Left renal pelvis (tissue), 4 donors: ENCODE results near the gene ISM1. TPM values are rescaled to one million over a fixed set of nuclear protein-coding genes. Genes with fewer than 3 reads are reported as not detected.

Experiments used
- DNase-seq, 4 donors: peaks; one replicate each; pipeline ENCODE4 v3.0.0-alpha.2; 2013; ENCODE audit warnings: low read depth in 4 of 4, low spot score in 3 of 4
- polyA plus RNA-seq, 4 donors: library from polyadenylated mRNA; unstranded; fragments of 120-200 nt; gene quantifications; one replicate each; pipeline ENCODE4 v1.2.1, GENCODE V29; 2013; ENCODE audit not compliant: insufficient read length in 4 of 4

Gene ISM1
- polyA plus RNA-seq, 4 donors, result 0.37 to 5.3 (median 4.1) TPM

GRCh38 chr20:13251904-13252297 lies 30.8 kb downstream of the ISM1 start:
- no peak for DNase-seq

DNA sequence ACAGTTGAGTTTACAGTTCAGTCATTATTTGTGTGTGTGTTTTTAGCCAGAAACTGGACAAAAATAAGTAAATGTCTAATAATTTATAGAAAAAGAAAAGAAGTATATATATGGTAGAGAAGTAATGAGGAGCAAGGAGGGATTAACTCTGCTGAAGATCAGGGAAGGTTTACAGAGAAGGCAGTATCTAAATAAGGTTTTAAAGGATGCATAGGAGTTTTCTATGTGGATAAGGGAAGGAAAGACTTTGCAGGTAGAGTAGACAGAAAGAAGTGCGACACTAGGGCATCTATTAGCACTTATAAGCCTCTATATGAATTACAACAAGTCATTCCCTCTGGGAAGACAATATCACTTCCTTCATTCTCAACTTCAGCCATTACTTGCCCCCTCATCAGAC lies 34.3 kb downstream of the ISM1 start:
- DNase-seq, result no peak

DNA sequence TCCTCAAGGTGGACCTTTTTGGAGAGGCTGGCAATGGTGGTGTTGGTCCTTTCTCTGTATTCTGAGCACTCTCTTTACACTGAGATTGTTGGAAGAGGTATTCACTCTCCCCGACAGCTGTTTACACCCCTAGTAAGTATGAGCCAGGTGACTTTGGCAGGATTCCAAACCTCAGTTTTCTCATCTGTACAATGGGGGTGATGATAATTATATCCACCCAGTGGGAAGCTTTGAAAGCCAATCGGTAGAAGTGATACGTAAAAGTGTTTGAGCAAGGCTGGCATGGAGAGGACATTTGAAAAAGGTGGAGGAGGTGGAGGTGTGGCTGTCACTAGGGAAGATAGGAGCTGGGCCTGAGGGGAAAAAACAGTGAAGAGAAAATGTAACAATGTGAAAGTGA lies 35.5 kb downstream of the ISM1 start:
- DNase-seq, result no peak

GRCh38 chr20:13259921-13260320 lies 38.8 kb downstream of the ISM1 start:
- DNase-seq, result no peak

DNA sequence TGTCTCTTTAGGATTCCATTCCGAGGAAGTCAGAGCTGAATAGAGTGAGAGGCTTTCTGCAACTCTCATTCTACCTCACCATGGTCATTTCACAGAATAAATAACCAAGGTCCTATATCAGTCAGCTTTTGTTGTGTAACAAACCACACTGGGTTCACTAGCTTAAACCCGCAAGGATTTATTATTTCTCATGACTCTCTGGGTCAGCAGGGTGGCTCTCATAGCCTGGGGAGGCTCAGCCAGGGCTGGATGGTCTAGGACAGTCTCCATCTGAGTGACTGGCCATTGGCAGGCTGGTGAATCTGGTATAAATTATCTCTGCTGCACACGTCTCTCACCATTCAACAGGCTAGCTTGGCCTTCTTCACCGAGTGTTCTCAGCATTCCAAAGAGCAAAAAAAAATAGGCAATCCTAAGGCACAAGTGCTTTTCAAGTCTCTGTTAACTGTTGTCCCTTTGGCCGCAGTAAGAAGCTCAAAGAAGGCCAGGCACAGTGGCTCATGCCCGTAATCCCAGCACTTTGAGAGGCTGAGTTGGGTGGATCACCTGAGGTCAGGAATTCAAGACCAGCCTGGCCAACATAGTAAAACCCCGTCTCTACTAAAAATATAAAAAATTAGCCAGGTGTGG lies 39.7 kb downstream of the ISM1 start:
- DNase-seq, result no peak

- no peak for DNase-seq
Measured at GRCh38 chr20:13261460-13262301, 40.6 kb downstream of the ISM1 start.

DNA sequence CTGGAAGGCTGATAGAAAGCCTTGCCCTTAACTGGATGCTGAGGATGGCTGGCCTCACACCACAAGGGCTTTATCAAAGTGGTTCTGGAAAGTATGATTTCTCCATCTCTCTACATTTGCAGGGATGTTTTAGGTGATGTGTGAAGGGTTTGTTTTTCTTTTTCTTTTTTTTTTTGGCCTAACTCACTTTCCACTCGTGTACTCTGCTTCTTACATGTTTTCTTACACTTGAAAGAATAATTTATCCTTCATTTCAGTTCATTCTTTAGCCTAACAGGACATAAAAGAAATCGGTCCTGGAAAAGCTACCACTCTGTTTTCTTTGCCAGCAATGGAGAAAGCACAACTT lies 41.2 kb downstream of the ISM1 start:
- no peak for DNase-seq

- DNase-seq, result no peak
Measured at GRCh38 chr20:13262671-13263360, 41.7 kb downstream of the ISM1 start.

GRCh38 chr20:13263451-13263850 lies 42.4 kb downstream of the ISM1 start:
- DNase-seq, result no peak

- no peak for DNase-seq
Measured at GRCh38 chr20:13264907-13265306, 43.8 kb downstream of the ISM1 start.

DNA sequence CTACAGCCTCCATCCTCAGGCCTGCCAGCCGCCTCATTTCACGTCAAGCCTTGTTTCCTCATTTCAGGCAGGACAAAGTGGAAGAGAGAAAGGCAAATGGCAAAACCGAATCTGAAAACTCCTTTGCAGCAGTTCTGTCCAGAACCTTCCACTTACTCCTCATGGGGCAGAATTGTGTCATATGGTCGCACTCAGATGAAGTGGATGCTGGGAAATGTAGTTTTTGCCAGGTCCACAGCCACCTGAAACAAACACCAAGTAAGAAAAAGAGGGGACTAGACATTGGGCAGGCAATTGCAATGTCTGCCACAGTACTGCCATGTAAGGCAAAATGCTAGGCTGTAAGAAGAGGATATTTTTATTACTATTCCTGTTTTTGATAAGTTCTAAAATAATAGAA lies 44.9 kb downstream of the ISM1 start:
- no peak for DNase-seq

- DNase-seq, result no peak
Measured at GRCh38 chr20:13267231-13267630, 46.2 kb downstream of the ISM1 start.

- no peak for DNase-seq
Measured at GRCh38 chr20:13268953-13269352, 47.9 kb downstream of the ISM1 start.

DNA sequence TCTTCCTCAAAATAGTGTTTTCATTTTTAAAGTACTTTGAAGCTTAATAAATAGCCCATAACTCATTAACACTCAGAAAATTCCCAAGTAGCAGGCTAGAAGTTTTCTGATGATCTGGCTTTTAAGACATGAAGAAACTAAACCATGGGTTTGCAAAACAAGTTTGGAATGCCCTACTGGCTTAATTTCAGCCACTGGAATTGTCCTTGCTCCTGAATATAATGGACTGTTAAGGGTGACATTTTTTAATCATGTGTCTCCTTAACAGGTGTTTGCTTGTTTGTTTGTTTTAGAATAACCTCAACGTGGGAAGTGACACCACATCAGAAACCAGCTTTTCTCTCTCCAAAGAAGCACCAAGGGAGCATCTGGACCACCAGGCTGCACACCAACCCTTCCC lies 49.1 kb downstream of the ISM1 start:
- no peak for DNase-seq

- DNase-seq, result no peak
Measured at GRCh38 chr20:13271098-13271497, 50.0 kb downstream of the ISM1 start.

GRCh38 chr20:13271977-13272975 lies 51.2 kb downstream of the ISM1 start:
- no peak for DNase-seq

DNA sequence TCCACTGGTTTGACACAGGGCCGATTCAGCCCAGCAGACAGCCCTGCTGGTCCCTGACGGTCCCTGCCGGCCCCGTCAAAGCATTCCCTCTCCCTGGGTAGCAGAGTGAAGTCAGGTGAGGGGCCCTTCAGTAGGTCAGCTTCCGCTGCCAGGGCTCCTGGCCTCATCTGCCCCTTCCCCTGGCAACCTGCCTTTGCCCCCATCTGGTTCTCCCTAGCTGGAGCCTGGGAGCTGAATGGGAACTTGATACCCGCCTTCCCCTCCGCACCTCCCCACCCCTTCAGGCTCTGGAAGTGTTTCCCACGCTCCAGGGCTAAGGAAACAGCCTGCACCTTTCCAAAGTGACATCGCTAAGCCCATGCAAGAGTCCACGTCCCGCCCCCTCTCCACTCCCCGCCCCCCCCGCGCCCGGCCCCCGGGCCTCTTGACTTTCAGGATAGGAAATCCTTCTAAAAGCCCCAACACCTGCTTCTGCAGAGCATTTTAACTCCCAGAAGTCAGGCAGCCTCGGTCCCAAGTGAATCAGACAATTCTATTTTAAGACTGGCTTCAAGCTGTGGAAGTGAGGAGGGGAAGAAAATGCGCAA lies 53.3 kb downstream of the ISM1 start:
- peak in 3 of 4 donors; percentile 29 to 49 (median 35) for DNase-seq

GRCh38 chr20:13276945-13277541 lies 56.0 kb downstream of the ISM1 start:
- DNase-seq, result no peak

DNA sequence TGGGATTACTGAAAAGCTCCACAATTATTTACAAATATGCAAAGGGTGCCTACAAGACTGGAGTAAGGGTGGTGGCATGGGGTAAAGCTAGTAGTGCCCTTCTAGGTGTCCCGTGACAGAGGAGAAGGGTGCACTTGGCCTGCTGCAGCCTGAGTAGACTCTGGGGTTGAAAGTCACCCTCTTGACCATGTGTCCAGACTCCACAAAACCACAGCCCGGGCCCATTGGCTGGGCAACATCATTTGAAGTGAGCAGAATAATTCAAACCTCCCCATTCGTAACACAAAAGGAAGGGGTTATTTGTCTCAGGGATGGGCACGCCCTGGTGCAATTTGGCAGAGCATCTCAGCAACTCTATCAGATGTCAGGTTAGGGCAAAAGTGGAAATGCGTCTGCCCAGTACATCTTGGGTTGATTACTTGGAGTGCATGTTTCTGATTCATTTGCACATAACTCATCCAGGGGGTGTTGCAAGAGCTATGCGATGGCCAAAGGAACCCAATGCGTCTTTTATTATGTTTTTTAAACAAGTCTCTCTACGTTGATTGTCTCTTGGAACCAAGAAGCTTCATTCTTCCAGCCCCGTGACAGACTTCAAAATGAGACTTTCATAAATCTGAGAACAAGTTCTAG lies 56.7 kb downstream of the ISM1 start:
- DNase-seq, result no peak
